Vagina (tissue), 2 donors: Measurements from ENCODE around the gene CAMKMT. TPM values are rescaled to one million over a fixed set of nuclear protein-coding genes. Genes with fewer than 3 reads are reported as not detected.
"Not testable (repeated sequence)": the region's sequence is repeated elsewhere in the genome, so short reads cannot be mapped to it uniquely, and the experiment has no call there.

ENCODE experiments used
- DNase-seq, 2 donors: peaks; one replicate each; pipeline ENCODE4 v3.0.0-alpha.2; 2017; ENCODE audit errors: extremely low spot score in 2 of 2
- H3K27ac ChIP-seq: fragments of 200-600 bp; sonication (generic); one replicate; pipeline ENCODE4 v1.5.1; 2019
- H3K27me3 ChIP-seq: fragments of 200-600 bp; sonication (generic); one replicate; pipeline ENCODE4 v1.5.1; 2019
- H3K36me3 ChIP-seq, 2 donors: fragments of 200-600 bp; sonication (generic); one replicate each; pipeline ENCODE4 v1.5.1; 2017 to 2019
- H3K4me1 ChIP-seq: fragments of 200-600 bp; sonication (generic); one replicate; pipeline ENCODE4 v1.5.1; 2019
- H3K4me3 ChIP-seq, 2 donors: fragments of 200-600 bp; sonication (generic); 1 replicate in 1 of 2; 2 replicates in 1 of 2; pipeline ENCODE4 v1.5.1; 2016 to 2019
- H3K9me3 ChIP-seq: fragments of 200-600 bp; sonication (generic); one replicate; pipeline ENCODE4 v1.5.1; 2019
- POLR2A ChIP-seq, 2 donors: fragments of 450-650 bp; IDR thresholded peaks; one replicate each; pipeline ENCODE4 v1.6.1; 2017; ENCODE audit warnings: antibody characterized with exemption in 2 of 2, mild to moderate bottlenecking in 2 of 2, moderate library complexity in 2 of 2
- POLR2AphosphoS5 ChIP-seq, 2 donors: sonication (generic); formaldehyde crosslinking; IDR thresholded peaks; one replicate each; pipeline ENCODE4 v1.9.0; 2017; ENCODE audit warnings: antibody characterized with exemption in 2 of 2, mild to moderate bottlenecking in 2 of 2, low read depth in 1 of 2; ENCODE audit not compliant: insufficient read depth in 1 of 2
- intact Hi-C: fragments of 100-400 bp; cut with DNase I; formaldehyde crosslinking; loops from one replicate; pipeline ENCODE4 v1.15.1; 2023
- total RNA-seq: library from RNA; depleted of rRNA; stranded (reverse); fragments of >200 nt; gene quantifications from one replicate; pipeline ENCODE4 v1.2.3, GENCODE V29; 2016
- TF ChIP-seq, protein P1 (sequence below), 3 experiments: fragments of 450-650 bp in 2 of 3; fragments of 200-600 bp in 1 of 3; sonication (generic) in 1 of 3; IDR thresholded peaks; one replicate each; pipeline ENCODE4 v1.5.1; 2017 to 2019; ENCODE audit warnings: antibody characterized with exemption in 3 of 3, mild to moderate bottlenecking in 2 of 3, moderate library complexity in 2 of 3

The CAMKMT gene
- total RNA-seq, 1 donor from 2014 or later, result 21.1 TPM

DNA sequence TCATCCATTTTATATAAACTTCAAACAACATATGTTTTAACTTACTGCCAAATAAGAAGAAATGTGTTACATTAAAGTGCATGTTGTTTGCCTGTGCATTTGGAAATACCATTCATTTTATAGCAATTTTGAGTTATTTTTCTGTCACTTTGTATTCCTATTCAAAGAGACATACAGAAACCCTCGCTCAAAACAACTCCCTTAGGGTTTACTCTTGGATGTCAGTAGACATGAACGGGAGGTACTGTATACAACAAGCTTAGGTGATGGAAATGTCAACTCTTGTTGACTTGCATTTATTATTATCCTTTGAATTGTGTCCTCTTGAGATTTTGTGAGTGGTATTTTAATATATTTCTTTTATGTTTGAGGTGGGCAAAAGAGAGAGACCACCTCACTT is 132.3 kb downstream of the CAMKMT start:
- Histone ChIP-seq H3K27me3 (no peaks in the 10 kb centered on the region), H3K27ac (no peak overlapping the region), H3K4me3 (no peak overlapping the region), H3K4me1 (no peaks in the 10 kb centered on the region), H3K36me3 (no peaks in the 10 kb centered on the region), H3K9me3 (no peaks in the 10 kb centered on the region)
- TF ChIP-seq, protein P1, sequence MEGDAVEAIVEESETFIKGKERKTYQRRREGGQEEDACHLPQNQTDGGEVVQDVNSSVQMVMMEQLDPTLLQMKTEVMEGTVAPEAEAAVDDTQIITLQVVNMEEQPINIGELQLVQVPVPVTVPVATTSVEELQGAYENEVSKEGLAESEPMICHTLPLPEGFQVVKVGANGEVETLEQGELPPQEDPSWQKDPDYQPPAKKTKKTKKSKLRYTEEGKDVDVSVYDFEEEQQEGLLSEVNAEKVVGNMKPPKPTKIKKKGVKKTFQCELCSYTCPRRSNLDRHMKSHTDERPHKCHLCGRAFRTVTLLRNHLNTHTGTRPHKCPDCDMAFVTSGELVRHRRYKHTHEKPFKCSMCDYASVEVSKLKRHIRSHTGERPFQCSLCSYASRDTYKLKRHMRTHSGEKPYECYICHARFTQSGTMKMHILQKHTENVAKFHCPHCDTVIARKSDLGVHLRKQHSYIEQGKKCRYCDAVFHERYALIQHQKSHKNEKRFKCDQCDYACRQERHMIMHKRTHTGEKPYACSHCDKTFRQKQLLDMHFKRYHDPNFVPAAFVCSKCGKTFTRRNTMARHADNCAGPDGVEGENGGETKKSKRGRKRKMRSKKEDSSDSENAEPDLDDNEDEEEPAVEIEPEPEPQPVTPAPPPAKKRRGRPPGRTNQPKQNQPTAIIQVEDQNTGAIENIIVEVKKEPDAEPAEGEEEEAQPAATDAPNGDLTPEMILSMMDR (IDR thresholded peaks at IDR 0.05), result no peak
- TF ChIP-seq POLR2A (IDR thresholded peaks at IDR 0.05) (no peak), POLR2AphosphoS5 (IDR thresholded peaks at IDR 0.05; ENCODE audit: insufficient read depth in 1 of 2, low read depth in 1 of 2) (no peak)
- DNase-seq, result no peak
- intact Hi-C loops, result no loop called here

DNA sequence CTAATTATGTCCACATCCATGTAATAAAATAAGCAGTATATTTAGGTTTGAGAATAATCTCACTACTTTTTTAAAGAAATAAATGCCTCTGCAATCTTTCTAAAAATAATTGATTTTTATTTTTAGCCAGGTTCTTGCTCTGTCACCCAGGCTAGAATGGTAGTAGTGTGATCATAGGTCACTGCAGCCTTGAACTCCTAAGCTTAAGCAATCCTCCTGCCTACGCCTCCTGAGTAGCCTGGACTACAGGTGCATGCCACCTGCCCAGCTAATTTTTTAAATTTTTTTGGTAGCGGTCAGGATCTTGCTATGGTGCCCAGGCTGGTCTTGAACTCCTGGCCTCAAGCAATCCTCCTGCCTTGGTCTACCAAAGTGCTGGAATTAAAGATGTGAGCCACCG is 133.3 kb downstream of the CAMKMT start:
- no peak overlapping the region for H3K27ac ChIP-seq
- H3K36me3 ChIP-seq, result no peaks in the 10 kb centered on the region
- no peaks in the 10 kb centered on the region for H3K4me1 ChIP-seq
- no peak for DNase-seq
- no peaks in the 10 kb centered on the region for H3K9me3 ChIP-seq
- H3K4me3 ChIP-seq, result no peak overlapping the region
- intact Hi-C loops, result no loop called here
- H3K27me3 ChIP-seq, result no peaks in the 10 kb centered on the region
- no peak for TF ChIP-seq POLR2A (IDR thresholded peaks at IDR 0.05)
- TF ChIP-seq, protein P1 (IDR thresholded peaks at IDR 0.05), result no peak
- no peak for TF ChIP-seq POLR2AphosphoS5 (IDR thresholded peaks at IDR 0.05; ENCODE audit: insufficient read depth in 1 of 2, low read depth in 1 of 2)

- no peak for DNase-seq
- H3K27ac ChIP-seq, result no peak overlapping the region
- no peak overlapping the region for H3K4me3 ChIP-seq
- H3K27me3 ChIP-seq, result no peaks in the 10 kb centered on the region
- TF ChIP-seq POLR2A (IDR thresholded peaks at IDR 0.05) (no peak), POLR2AphosphoS5 (IDR thresholded peaks at IDR 0.05; ENCODE audit: insufficient read depth in 1 of 2, low read depth in 1 of 2) (no peak)
- TF ChIP-seq, protein P1 (IDR thresholded peaks at IDR 0.05), result no peak
- H3K36me3 ChIP-seq, result no peaks in the 10 kb centered on the region
- H3K9me3 ChIP-seq, result no peaks in the 10 kb centered on the region
- intact Hi-C loops, result no loop called here
- H3K4me1 ChIP-seq, result no peaks in the 10 kb centered on the region
These were observed 133.8 kb downstream of the CAMKMT start for GRCh38 chr2:44495544-44495943.

DNA sequence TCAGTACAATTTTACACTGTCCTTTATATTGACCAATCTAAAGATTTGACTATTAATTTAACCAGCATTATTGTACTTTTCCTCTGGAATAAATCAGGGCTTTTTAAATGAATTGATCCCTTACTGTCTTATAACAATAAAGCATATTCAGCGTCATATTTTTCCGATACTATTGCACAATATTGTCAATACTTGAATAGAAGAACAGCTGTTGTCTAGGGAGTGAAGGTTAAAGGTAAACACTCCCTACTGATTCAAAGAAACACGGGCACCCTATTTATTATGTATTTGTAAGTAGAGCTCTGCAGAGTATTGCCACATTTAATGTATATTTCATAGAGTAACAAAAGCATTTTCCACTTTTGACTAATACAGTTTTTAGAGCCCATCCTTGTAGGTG is 134.4 kb downstream of the CAMKMT start:
- intact Hi-C loops, result no loop called here
- no peak for DNase-seq
- H3K36me3 ChIP-seq, result no peaks in the 10 kb centered on the region
- no peak overlapping the region for H3K4me3 ChIP-seq
- TF ChIP-seq POLR2AphosphoS5 (IDR thresholded peaks at IDR 0.05; ENCODE audit: insufficient read depth in 1 of 2, low read depth in 1 of 2), result no peak
- TF ChIP-seq POLR2A (IDR thresholded peaks at IDR 0.05), result no peak
- no peak overlapping the region for H3K27ac ChIP-seq
- H3K27me3 ChIP-seq, result no peaks in the 10 kb centered on the region
- no peaks in the 10 kb centered on the region for H3K4me1 ChIP-seq
- H3K9me3 ChIP-seq, result no peaks in the 10 kb centered on the region

DNA sequence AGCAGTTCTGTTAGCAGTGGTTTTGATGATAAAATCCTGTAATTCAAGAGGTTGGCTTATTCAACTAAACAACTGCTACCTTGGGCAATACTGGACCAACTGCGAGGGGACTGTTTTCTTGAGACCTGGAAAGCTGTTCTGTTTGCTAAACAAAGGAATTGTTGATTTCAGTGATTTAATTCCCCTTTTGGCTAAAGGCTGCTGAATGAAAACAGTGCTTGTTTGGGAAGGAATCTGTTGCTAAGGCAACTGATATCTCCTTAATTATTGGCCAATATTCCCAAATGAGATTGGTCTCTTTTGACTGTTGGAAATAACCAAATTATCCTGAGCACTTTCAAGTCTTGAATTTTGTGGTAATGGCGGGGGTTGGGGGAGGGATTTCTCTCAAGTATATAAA is 136.8 kb downstream of the CAMKMT start:
- TF ChIP-seq, protein P1 (IDR thresholded peaks at IDR 0.05), result no peak
- no peak for TF ChIP-seq POLR2A (IDR thresholded peaks at IDR 0.05)
- no peak for DNase-seq
- Histone ChIP-seq H3K27me3 (no peaks in the 10 kb centered on the region), H3K4me3 (no peak overlapping the region), H3K27ac (no peak overlapping the region), H3K36me3 (no peaks in the 10 kb centered on the region), H3K4me1 (no peaks in the 10 kb centered on the region), H3K9me3 (no peaks in the 10 kb centered on the region)
- intact Hi-C loops, result no loop called here

DNA sequence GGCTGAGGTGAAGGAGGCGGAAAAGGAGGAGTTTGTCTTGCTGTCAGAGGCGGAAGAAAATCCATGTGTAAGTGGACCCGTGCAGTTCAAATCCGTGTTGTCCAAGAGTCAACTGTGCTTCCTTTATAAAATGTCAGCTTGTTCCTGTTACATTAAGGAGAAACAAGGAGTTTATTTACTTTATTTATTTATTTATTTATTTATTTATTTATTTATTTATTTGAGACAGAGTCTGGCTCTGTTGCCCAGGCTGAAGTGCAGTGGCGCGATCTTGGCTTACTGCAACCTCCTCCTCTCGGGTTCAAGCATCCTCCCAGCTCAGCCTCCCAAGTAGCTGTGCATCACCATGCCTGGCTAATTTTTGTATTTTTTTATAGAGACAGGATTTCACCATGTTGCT is 143.9 kb downstream of the CAMKMT start:
- H3K36me3 ChIP-seq, H3K4me3 ChIP-seq, H3K27me3 ChIP-seq, H3K9me3 ChIP-seq, DNase-seq, intact Hi-C loops, H3K4me1 ChIP-seq, H3K27ac ChIP-seq: not testable (repeated sequence)
